WTC11 (cell line): ENCODE measurements around the gene NCOA6. TPM values are rescaled to one million over a fixed set of nuclear protein-coding genes. Genes with fewer than 3 reads are reported as not detected.
"Not testable (repeated sequence)": the region's sequence is repeated elsewhere in the genome, so short reads cannot be mapped to it uniquely, and the experiment has no call there.

Experiments
- ATAC-seq: fragments of 200-7000 bp; cut with Tn5 transposase; 2 replicates; pipeline ENCODE4 v1.10.0; 2021; ENCODE audit warnings: mild to moderate bottlenecking, moderate library complexity
- CTCF ChIA-PET: fragments of 300-600 bp; sonication (Branson Sonifier 250); formaldehyde crosslinking; loops from one replicate; lab custom pipeline; 2021; ENCODE audit warnings: antibody characterized with exemption; lab: Charles Lee
- POLR2A ChIA-PET: fragments of 350-600 bp; sonication (Branson Sonifier 250); formaldehyde crosslinking; loops from one replicate; lab custom pipeline; 2021; ENCODE audit warnings: antibody characterized with exemption; lab: Charles Lee
- DNase-seq: peaks from one replicate; pipeline ENCODE4 v3.0.0; 2021; ENCODE audit warnings: low spot score
- H3K27ac Mint-ChIP-seq: 2 replicates; pipeline ENCODE4 v1.8.0; 2021; ENCODE audit warnings: mixed read lengths
- H3K27me3 Mint-ChIP-seq: 2 replicates; pipeline ENCODE4 v1.8.0; 2021; ENCODE audit warnings: low read depth, mild to moderate bottlenecking, moderate library complexity, mixed read lengths
- H3K36me3 Mint-ChIP-seq: 2 replicates; pipeline ENCODE4 v1.8.0; 2021; ENCODE audit warnings: mixed read lengths
- H3K4me1 Mint-ChIP-seq: 2 replicates; pipeline ENCODE4 v1.8.0; 2022; ENCODE audit warnings: mixed read lengths
- H3K4me3 Mint-ChIP-seq: 2 replicates; pipeline ENCODE4 v1.8.0; 2021; ENCODE audit warnings: mild to moderate bottlenecking, moderate library complexity, mixed read lengths
- H3K9me3 Mint-ChIP-seq: 2 replicates; pipeline ENCODE4 v1.8.0; 2021; ENCODE audit warnings: mixed read lengths
- ATF6 ChIP-seq: sonication (generic); formaldehyde crosslinking; IDR thresholded peaks from 2 replicates; pipeline ENCODE4 v1.8.1; 2023; ENCODE audit warnings: mild to moderate bottlenecking, missing genetic modification reagents
- CBFB ChIP-seq: sonication (generic); formaldehyde crosslinking; IDR thresholded peaks from 2 replicates; pipeline ENCODE4 v1.8.1; 2022; ENCODE audit warnings: mild to moderate bottlenecking, low read depth, missing genetic modification reagents
- CDX4 ChIP-seq: fragments of 250-450 bp; sonication (Bioruptor Pico); IDR thresholded peaks from 2 replicates; pipeline ENCODE4 v1.9.0; 2021; ENCODE audit warnings: moderate library complexity, mild to moderate bottlenecking, inconsistent platforms, borderline replicate concordance
- CREM ChIP-seq: sonication (generic); formaldehyde crosslinking; IDR thresholded peaks from 2 replicates; pipeline ENCODE4 v1.8.1; 2022; ENCODE audit warnings: mild to moderate bottlenecking, missing genetic modification reagents, moderate library complexity
- E2F4 ChIP-seq: sonication (generic); formaldehyde crosslinking; IDR thresholded peaks from 2 replicates; pipeline ENCODE4 v1.8.1; 2022; ENCODE audit warnings: low read depth, mild to moderate bottlenecking, moderate library complexity, missing genetic modification reagents, borderline replicate concordance
- ELF4 ChIP-seq: sonication (generic); formaldehyde crosslinking; IDR thresholded peaks from 2 replicates; pipeline ENCODE4 v1.8.1; 2022; ENCODE audit warnings: low read depth, mild to moderate bottlenecking, moderate library complexity, missing genetic modification reagents
- EMX1 ChIP-seq: fragments of 250-450 bp; sonication (Bioruptor Pico); IDR thresholded peaks from 2 replicates; pipeline ENCODE4 v1.8.0; 2021; ENCODE audit warnings: mild to moderate bottlenecking
- ERG ChIP-seq: fragments of 250-450 bp; sonication (Bioruptor Pico); IDR thresholded peaks from 2 replicates; pipeline ENCODE4 v1.8.0; 2021; ENCODE audit warnings: mild to moderate bottlenecking
- JUN ChIP-seq: sonication (generic); formaldehyde crosslinking; IDR thresholded peaks from 2 replicates; pipeline ENCODE4 v1.8.0; 2023; ENCODE audit warnings: mild to moderate bottlenecking, missing genetic modification reagents
- KAT7 ChIP-seq: sonication (generic); formaldehyde crosslinking; IDR thresholded peaks from 2 replicates; pipeline ENCODE4 v1.8.1; 2023; ENCODE audit warnings: missing genetic modification reagents, mild to moderate bottlenecking, borderline replicate concordance
- MXD4 ChIP-seq: fragments of 250-450 bp; sonication (Bioruptor Pico); IDR thresholded peaks from 2 replicates; pipeline ENCODE4 v1.8.0; 2021; ENCODE audit warnings: mild to moderate bottlenecking, moderate library complexity, borderline replicate concordance
- NR1H2 ChIP-seq: sonication (generic); formaldehyde crosslinking; IDR thresholded peaks from 2 replicates; pipeline ENCODE4 v1.9.0; 2021; ENCODE audit warnings: mild to moderate bottlenecking, moderate library complexity, missing genetic modification reagents
- SMAD4 ChIP-seq: sonication (generic); formaldehyde crosslinking; IDR thresholded peaks from 2 replicates; pipeline ENCODE4 v1.8.0; 2022; ENCODE audit warnings: mild to moderate bottlenecking, missing genetic modification reagents
- SOX15 ChIP-seq: fragments of 250-450 bp; sonication (Bioruptor Pico); IDR thresholded peaks from 2 replicates; pipeline ENCODE4 v1.9.0; 2021; ENCODE audit warnings: mild to moderate bottlenecking
- SP1 ChIP-seq: sonication (generic); formaldehyde crosslinking; conservative IDR thresholded peaks from 2 replicates; pipeline ENCODE4 v1.8.1; 2022; ENCODE audit warnings: missing genetic modification reagents
- USF1 ChIP-seq: sonication (generic); formaldehyde crosslinking; IDR thresholded peaks from 2 replicates; pipeline ENCODE4 v1.8.0; 2022; ENCODE audit warnings: mild to moderate bottlenecking, missing genetic modification reagents
- USF2 ChIP-seq: sonication (generic); formaldehyde crosslinking; IDR thresholded peaks from 2 replicates; pipeline ENCODE4 v1.8.1; 2023; ENCODE audit warnings: mild to moderate bottlenecking, missing genetic modification reagents, moderate library complexity
- ZNF425 ChIP-seq: fragments of 250-450 bp; sonication (Bioruptor Pico); conservative IDR thresholded peaks from 2 replicates; pipeline ENCODE4 v1.9.0; 2021; ENCODE audit warnings: mild to moderate bottlenecking
- ZSCAN18 ChIP-seq: fragments of 250-450 bp; sonication (Bioruptor Pico); IDR thresholded peaks from 2 replicates; pipeline ENCODE4 v2.1.2; 2022; ENCODE audit warnings: mild to moderate bottlenecking, moderate library complexity
- total RNA-seq: library from RNA; stranded (reverse); gene quantifications from 3 replicates; pipeline ENCODE4 v1.2.3, GENCODE V29; 2021

Gene NCOA6
- total RNA-seq, 1 experiment from 2014 or later: 10.1 TPM

GRCh38 chr20:34729416-34729815 is 96.0 kb downstream of the NCOA6 start (continued):
- no peak for TF ChIP-seq CDX4 (CRISPR knock-in tag)
- TF ChIP-seq KAT7 (CRISPR knock-in tag): no peak
- no peak for TF ChIP-seq ZNF425
- TF ChIP-seq EMX1 (CRISPR knock-in tag): no peak
- TF ChIP-seq ELF4 (CRISPR knock-in tag): no peak

GRCh38 chr20:34724172-34724571 is 101.3 kb downstream of the NCOA6 start:
- DNase-seq: no peak
- TF ChIP-seq SP1 (CRISPR knock-in tag) (no peak), ATF6 (CRISPR knock-in tag) (no peak), EMX1 (CRISPR knock-in tag) (no peak), CREM (CRISPR knock-in tag) (no peak), JUN (CRISPR knock-in tag) (no peak), MXD4 (CRISPR knock-in tag) (no peak), USF1 (no peak), SOX15 (CRISPR knock-in tag) (no peak), E2F4 (CRISPR knock-in tag) (no peak), USF2 (no peak), SMAD4 (no peak), ERG (CRISPR knock-in tag) (no peak), NR1H2 (CRISPR knock-in tag) (no peak), ZSCAN18 (CRISPR knock-in tag) (no peak), CBFB (CRISPR knock-in tag) (no peak)
- TF ChIP-seq, all 79 proteins: peak for 0
- no peak for ATAC-seq
- Mint-ChIP-seq H3K36me3 (no peaks in the 10 kb centered on the region), H3K9me3 (no peaks in the 10 kb centered on the region), H3K4me1 (no peaks in the 10 kb centered on the region), H3K4me3 (no peak overlapping the region), H3K27me3 (no peaks in the 10 kb centered on the region), H3K27ac (no peak overlapping the region)
- CTCF ChIA-PET: no interaction called here
- POLR2A ChIA-PET: no interaction called here

GRCh38 chr20:34722560-34722959 is 102.9 kb downstream of the NCOA6 start:
- H3K27ac Mint-ChIP-seq, H3K36me3 Mint-ChIP-seq, CTCF ChIA-PET, H3K9me3 Mint-ChIP-seq, H3K4me3 Mint-ChIP-seq, H3K4me1 Mint-ChIP-seq, H3K27me3 Mint-ChIP-seq, DNase-seq, ATAC-seq: not testable (repeated sequence)
- POLR2A ChIA-PET: interaction anchor here (0.7 kb wide), 1 partner anchor 462 kb away, joined by 9 read pairs; no protein-coding TSS in a partner anchor
